HG03457 (cell line): ENCODE measurements around the gene SPATA19.
A peak's percentile ranks its signal among the peaks of the same experiment; 100 is the strongest.
"Not testable (repeated sequence)": the region's sequence is repeated elsewhere in the genome, so short reads cannot be mapped to it uniquely, and the experiment has no call there.

Experiments used
- ATAC-seq: cut with Tn5 transposase; IDR thresholded peaks from one replicate; pipeline ENCODE4 v1.9.1; 2021; ENCODE audit warnings: moderate number of reproducible peaks; ENCODE audit not compliant: unreplicated experiment

The SPATA19 gene, protein sequence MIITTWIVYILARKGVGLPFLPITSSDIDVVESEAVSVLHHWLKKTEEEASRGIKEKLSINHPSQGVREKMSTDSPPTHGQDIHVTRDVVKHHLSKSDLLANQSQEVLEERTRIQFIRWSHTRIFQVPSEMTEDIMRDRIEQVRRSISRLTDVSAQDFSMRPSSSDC

DNA sequence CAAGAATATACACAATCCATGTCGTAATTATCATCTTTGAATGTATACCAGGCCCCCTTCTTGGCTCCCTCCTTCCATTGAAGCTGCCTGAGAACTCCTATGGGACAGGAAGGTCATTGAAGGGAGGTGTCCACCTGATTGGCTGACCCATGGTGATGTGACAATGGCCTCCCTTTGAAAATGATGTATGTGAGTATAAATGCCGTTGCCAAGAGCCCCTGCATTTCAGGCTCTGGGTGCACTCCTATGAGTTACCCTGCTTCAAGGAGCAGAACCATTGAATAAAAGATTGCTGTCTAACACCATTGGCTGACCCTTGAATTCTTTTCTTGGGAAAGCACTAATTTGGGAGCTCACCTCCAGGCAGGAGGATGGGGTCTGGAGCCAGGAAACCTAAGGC lies at the start of gene SPATA19:
TSS of gene SPATA19 (minus strand) at position 101 of the 400 bp plus-strand sequence. CDS start at position 34, 67 bp downstream.
- ATAC-seq: no peak

DNA sequence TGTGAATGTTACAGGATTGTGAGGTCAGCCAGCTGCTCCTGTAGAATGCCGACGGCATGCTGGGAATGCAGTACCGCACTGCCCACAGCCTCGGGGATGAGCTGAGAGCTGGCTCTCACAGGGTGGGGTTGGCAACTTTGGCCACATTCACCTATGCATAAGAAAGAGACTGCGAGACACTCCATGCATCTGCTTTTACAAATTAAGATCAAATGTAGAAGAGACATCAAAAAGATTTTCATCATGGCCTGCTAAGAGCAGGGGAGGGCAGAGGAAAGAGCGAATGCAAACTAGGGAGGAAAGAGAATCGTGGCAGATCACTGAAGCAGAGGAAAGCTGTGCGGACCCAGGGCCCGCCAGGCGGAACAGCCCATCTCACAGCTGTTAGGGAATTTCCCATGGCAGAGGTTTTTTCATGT lies 49.8 kb upstream of the SPATA19 start:
- peak; percentile 64 for ATAC-seq

DNA sequence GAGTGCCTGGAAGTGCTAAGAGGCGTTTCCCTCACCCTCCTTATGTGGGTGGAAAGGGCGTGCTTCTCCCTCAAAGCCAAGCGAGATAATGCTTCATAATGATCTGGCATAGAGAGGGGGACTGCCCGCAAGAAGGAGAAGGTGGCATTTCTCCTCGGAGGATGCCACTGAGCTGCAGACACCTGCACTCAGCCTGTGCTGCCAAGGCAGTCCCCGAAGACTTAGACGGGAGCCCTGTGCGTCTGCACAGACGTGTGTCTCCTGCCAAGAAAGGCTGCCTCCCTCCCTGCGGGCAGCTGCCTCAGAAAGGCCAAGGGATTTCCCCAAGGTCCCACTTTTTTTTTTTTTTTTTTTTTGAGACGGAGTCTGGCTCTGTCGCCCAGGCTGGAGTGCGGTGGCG lies 48.1 kb upstream of the SPATA19 start:
- ATAC-seq: no peak

DNA sequence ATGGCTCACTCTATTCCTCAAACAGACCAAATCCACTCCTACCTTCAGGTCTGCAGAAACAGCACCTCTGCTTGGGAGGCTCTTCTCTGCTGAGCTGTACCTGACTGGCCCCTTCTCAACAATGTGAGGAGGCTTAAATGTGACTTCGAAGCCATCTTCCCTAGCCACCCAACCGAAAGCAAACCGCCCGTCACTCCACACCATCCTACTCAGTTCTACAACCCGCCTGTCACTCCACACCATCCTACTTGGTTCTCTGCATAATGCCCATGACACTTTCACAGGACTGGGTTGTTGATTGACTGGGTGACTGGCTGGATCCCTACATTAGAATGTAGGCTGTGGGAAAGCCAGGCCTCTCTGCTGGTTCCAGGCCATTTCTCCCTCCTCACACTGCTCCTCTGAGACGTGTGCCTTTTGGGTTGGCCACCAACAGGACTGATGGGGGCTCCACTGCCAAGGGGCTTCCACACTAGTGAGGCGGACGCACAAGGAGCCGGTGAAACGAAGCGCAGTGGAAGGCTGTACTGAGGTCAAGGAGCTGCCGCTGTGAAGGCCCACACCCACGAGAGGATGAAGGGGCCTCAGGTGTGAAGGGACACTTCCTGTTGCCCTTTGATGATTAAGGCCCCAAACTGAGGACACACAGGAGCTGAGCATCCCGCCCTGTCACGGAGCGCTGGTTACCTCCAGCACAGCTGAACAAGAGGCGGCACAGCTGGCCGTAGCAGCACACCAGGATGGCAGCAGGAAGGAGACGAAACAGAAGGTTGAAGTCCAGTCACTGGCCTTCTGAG lies 47.5 kb upstream of the SPATA19 start:
- no peak for ATAC-seq

DNA sequence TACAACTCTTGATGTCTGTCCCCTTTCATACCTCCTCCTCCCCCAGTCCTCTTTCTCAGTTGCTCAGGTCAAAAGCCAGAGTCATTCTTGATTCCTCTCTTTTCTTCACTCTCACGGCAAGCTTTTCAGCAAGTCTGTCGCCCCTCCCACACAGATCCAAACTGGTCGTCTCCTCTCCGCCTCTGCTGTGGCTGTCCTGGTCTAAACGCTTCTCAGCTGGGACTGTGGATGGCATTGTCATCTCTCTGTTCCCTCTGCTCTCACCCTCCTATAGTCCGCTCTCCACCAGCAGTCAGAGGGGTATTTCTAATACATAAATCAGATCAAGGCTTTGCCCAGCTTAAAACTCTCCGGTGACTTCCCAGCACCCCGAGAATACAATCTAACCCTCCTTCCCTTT lies 46.8 kb upstream of the SPATA19 start:
- no peak for ATAC-seq

DNA sequence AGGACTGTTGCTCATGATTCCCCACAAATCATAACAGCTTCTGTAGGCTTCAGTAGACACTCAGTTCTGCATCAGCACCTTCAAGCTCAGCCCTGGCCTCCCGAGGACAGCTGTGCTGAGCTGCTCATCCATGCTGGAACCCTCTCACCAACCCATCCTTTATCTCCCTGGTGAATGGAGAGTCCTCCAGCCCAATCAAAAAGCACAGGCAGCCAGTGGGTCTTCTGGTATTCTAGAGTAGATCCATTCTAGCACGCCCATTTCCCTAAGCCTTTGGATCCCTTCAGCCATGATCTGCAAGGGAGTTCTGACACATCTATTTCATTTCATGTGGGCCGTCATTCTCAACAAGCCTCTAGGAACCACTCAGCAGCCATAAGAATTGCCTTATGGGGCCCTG lies 44.6 kb upstream of the SPATA19 start:
- no peak for ATAC-seq

DNA sequence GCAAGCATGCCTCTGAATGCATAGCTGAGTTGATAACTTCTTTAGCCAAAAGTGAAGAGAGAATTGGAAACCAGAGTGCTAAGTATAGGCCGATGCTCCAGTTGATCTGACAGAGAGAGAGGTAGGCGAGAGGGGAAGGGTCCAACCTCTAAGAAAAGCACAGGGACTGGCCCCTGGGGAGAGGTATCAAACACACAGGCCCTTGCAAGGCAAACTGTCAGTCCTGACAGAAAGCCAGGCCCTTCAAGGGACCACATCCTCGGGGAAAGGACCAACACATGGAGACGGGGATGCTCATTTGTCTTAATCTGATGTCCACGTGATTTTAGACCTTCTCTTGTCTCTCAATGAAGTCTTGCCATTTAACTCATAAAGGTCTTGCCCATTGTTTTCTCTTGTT lies 43.9 kb upstream of the SPATA19 start:
- no peak for ATAC-seq

DNA sequence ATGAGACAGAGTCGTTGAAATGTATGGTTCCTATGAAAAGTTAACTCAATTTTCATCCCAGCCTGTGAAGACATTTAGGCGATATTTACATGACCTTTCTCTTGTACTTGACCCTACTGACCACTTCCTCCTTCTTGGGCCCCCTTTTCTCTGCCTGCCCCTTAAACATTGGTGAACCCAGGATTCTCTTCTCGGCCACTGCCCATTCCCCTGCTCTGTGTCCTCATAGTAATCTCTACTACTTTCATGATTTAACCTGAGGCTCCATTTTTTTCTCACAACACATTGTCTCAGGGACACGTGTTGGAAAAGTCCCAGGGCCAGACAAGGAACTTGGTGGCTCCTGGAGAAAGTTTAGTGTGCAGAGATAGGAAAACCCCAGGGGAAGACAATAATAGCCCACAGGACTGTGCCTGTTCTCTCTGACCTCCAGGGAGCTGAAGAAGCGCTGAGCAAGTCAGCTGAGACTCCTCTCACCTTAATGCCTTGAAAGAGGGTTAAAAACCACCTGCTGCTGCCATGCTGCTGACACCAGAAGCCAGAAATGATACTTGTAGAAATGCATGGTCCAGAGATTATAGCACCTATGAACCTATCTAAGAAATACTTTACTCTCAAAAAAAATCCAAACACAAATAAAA lies 42.5 kb upstream of the SPATA19 start:
- ATAC-seq: no peak

DNA sequence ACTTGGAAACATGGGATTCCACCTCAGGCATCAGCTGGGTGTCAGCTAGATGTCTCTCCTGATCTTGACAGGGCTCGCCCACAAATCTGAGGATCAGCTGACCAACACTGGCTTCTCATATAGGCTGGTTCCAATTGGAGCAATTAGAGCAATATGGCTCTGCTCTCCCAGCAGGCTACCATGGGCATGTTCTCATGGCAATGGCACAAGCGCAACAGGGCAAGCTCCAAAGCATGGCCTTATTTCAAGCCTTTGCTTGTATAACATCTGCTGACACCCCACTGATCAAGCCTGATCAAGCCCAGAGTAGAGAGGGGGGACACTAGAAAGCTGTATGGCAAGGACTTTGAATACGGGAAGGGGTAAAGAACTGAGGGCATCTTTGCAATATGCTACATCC lies 40.7 kb upstream of the SPATA19 start:
- ATAC-seq: no peak

DNA sequence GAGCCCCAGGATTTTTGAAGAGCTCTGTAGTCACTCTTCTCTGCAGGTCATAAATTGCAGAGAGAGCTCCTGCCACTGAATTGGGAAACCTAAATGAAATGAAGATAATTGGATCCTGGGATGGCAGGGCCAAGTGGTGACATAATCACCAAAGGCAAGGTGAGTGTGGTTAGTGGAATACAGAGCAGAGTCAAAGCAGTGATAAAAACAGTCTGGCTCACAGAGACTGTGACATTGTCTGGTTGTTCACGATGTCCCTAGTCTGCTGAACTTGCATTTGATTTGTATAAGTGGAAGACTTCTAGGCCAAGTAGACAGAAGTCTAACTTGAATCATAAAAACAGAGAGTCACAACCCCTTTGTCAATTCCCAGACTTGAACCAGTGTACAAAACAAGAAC lies 26.8 kb upstream of the SPATA19 start:
- no peak for ATAC-seq

DNA sequence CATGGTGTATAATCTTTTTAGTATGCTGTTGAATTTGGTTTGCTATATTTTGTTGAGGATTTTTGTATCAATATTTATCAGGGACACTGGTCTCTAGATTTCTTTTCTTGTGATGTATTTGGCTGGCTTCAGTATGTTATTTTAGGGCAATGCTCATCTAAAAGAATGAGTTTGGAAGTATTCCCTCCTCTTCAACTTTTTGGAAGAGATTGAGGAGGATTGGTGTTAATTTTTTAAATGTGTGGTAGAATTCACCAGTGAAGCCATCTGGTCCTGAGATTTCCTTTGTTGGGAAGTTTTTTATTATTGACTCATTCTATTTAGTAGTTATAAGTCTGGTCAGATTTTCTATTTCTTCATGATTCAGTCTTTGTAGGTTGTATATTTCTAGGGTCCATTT lies 22.1 kb upstream of the SPATA19 start:
- no peak for ATAC-seq

DNA sequence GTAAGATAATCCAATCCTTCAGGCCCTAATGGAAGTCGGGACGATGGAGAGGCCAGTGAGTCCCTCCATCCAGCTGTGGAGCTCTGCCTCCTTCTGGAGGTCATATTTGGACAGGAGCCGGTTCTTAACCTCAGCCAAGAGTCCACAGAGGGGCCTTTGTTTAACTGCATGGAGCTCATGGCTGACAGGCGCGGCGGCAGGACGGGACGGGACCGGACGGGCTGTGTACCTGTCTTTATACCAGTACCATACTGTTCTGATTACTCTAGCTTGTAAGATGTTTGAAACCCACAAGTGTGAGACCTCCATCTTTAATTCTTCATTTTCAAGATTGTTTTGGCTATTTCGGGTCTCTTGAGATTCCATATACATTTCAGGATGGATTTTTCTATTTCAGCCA lies 20.2 kb upstream of the SPATA19 start:
- ATAC-seq: no peak

DNA sequence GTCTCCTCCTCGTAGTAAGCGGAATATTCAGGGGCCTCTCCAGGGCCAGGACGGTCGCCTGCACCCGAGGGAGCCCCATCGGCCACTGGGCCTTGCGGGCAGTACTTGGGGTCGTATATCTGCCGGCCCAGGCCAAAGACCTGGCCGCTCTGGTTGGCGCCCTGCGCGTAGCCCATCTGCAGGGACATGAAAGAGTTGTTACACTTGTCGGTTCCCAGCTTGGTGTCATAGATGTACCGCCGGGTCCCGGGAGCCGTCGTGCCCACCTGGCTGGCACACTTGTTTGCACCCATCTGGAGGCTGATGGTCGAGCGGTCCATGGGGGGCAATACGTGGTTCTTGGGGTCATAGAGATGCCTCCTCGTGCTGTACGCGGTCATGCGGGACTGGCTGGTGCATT lies 19.4 kb upstream of the SPATA19 start:
- ATAC-seq: no peak

DNA sequence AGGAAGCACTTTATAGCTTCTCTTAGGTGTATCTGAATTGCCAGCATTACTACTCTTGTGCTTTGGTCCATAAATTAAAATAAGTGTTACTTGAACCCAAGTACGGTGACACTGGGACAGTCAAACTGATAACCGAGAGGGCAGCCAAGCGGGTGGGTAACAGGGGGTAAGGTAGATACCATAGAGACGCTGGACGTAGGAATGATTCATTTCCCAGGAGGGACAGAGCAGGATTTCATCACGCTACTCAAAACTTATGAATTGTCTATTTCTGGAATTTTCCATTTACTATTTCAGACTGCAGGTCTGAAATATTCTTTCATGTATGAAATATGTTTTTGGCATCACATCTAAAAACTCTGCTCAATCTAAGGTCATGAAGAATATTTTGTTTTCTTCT lies 14.8 kb upstream of the SPATA19 start:
- ATAC-seq: no peak

DNA sequence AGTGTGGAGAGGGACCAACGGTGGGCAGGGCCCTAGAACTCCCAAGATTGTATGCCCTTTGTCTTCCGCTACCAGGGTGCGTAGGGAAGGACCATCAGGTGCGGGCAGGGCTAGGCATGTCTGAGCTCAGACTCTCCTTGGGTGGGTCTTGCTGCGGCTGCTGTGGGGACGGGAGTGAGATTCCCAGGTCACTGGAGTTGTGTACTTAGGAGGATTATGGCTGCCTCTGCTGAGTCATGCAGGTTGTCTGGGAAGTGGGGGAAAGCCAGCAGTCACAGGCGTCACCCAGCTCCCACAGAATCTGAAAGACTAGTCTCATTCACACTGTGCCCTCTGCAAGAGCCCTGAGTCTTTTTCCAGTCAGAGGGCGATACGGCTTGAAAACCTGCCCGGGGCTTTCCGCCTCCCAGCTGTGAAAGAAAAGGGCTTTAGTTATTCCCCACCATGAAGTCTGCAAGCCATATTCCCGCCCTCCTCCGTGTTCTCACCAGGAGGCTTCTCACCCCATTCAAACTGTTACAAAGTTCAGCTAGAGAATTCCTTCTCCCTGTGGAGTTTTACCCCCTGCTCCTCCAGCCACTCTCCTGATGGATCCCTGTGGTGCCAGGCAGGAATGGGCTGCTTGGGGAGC lies 9.1 kb upstream of the SPATA19 start:
- not testable (repeated sequence) for ATAC-seq

DNA sequence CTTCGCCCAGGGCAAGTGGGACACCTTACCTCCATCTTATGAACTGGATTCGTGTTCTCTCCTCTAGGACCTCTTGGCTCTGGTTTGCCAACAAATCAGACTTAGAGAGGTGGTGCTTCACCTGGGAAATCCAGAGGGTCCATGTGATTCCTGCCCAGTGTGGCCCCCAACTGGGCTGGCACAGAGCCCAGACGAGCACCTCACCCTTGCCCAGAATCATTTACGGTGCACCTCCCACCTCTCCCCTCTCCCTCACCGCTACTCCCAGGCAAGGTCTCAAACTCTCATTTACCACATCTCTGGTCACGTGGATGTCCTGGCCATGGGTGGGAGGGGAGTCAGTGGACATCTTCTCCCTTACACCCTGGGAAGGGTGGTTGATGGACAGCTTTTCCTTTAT lies 1.1 kb downstream of the SPATA19 start:
- ATAC-seq: no peak

DNA sequence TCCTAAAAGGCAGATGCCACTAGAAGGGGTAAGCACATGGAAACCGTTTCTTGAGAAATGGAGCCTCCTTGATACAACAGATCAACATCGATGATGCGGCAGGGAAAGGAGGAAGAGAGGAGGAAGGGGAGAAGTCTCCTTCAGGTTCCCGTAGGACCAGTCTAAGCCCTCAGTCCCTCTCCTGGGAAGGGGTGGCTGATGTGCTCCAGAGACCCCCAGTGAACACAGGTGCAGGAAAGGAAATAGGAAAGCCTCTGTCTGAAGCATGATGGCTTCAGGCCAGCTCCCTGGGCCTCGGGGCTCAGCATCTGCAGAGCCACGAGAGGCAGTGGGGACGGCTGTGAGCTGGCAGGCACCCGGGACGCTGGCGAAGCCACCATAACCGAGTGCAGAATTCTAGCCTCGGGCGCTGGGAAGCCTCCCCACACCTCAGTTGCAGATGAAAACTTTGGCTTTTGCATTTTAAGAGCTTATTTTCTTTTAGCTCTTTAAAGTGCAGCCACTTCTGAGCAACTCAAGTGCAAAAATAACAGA lies 1.8 kb downstream of the SPATA19 start:
- no peak for ATAC-seq

DNA sequence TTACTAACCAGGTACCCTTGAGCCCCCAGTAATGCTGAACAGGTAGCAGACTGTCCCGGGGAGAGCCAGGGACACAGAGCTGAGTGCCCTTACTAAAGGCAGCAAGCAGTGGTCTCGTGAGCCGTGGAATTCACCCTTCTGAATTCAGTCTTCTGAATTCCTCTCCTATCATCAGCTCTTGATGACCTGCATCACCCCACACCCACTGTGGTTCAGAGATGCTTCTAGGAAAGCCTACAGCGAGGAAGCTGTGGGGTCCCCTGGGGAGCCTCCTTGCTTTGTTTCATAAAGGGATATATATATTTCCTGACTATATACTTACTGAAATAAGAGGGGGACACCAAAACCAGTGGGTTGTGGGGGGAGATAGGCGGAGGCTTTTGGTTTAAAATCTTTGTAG lies 2.6 kb downstream of the SPATA19 start:
- no peak for ATAC-seq

DNA sequence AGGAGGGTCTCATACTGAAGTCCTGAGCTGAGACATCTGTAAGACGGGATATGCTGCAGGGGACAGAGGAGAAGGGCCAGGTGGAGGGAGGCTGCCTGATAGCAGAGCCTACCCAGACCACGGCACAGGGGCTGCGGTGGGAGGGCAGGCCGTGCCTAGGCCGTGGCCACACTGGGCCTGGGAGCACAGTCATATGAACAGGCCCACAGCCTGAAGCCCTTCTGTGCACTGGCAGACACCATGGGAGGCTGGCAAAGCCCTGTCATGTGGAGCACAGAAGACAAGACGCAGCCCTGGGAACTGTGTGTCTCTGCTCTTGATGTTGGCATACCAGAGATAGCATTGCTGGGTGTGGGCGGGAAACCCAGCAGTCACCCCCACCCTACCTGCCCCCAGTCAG lies 3.3 kb downstream of the SPATA19 start:
- no peak for ATAC-seq

DNA sequence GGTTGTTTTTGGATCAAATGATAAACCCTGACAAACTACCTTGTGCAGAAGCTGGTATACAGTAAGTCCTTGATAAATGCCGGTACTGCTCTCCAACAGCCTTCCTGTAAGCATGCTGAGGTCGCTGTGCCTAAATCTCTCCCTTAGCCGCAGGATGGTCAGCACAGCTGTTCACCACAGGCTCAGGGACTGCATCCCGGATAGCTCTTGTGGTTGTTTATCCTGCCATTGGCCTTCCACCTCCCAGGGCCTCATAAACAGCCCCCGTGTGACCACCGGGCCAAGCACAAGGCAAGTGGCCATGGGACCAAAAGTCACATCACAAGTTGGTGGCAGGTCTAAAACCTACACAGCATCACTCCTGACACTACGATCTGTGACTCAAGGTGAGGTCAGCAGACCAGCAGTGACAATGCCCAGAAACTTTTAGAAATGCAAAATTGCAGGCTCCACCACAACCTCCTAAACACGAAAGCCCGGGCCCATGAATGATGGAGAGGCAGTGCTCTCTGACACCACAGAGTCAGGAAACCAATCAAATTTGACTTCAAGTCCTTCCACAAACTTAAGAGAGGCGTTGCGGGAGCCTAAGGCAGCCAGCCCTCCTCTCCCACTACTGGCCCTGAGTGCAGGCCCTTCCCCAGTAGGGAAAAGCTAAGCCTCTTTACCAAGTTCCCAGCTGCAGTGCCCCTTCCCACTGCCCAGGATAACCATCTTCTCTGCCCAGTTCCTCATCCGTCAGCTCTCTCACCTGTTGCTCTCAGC lies 3.9 kb downstream of the SPATA19 start:
- no peak for ATAC-seq

DNA sequence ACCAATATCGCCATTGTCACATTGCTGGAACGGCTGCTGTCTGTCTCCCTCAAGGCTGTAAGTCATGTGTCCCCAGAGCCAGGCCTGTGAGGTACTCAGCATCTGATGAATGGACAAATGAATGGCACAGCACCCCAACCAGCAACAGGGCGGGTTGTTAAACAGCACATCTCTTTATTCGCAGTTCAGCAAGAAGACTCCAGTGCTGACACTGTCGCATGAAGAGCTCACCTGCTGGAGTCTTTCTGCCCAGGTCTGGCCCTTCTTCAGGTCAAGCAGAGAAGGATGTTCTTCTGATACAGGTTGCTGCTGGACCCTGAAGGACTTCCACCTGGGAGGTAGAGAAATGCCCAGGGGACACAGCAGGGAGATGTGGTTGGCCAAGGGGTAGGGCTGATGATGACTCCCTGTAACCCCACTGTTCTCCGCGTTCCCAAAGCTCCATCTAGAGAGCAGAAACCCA lies 4.8 kb downstream of the SPATA19 start:
- no peak for ATAC-seq
